Suprapubic skin (tissue), 4 donors: ENCODE measurements around the gene RBM19. TPM values are rescaled to one million over a fixed set of nuclear protein-coding genes. Genes with fewer than 3 reads are reported as not detected.
A peak's percentile ranks its signal among the peaks of the same experiment; 100 is the strongest.

Experiments used
- DNase-seq, 2 donors: peaks; one replicate each; pipeline ENCODE4 v3.0.0-alpha.2; 2019; ENCODE audit warnings: low spot score in 2 of 2
- H3K27ac ChIP-seq: fragments of 200-600 bp; sonication (generic); one replicate; pipeline ENCODE4 v1.5.1; 2019
- H3K27me3 ChIP-seq: fragments of 200-600 bp; sonication (generic); one replicate; pipeline ENCODE4 v1.5.1; 2019
- H3K36me3 ChIP-seq: fragments of 200-600 bp; sonication (generic); one replicate; pipeline ENCODE4 v1.5.1; 2019
- H3K4me1 ChIP-seq: fragments of 200-600 bp; sonication (generic); one replicate; pipeline ENCODE4 v1.5.1; 2019
- H3K4me3 ChIP-seq: fragments of 200-600 bp; sonication (generic); one replicate; pipeline ENCODE4 v1.5.1; 2019; ENCODE audit warnings: mild to moderate bottlenecking
- H3K9me3 ChIP-seq: fragments of 200-600 bp; sonication (generic); one replicate; pipeline ENCODE4 v1.5.1; 2019
- CTCF ChIP-seq, 2 donors: fragments of 200-600 bp in 1 of 2; fragments of 450-650 bp in 1 of 2; sonication (generic) in 1 of 2; IDR thresholded peaks; one replicate each; pipeline ENCODE4 v1.5.1; 2016 to 2019; ENCODE audit warnings: antibody characterized with exemption in 2 of 2, mild to moderate bottlenecking in 1 of 2, moderate library complexity in 1 of 2
- EP300 ChIP-seq: sonication (generic); formaldehyde crosslinking; IDR thresholded peaks from one replicate; pipeline ENCODE4 v1.6.1; 2017; ENCODE audit warnings: antibody characterized with exemption
- POLR2A ChIP-seq, 2 donors: fragments of 450-650 bp; IDR thresholded peaks; one replicate each; pipeline ENCODE4 v1.6.1; 2017; ENCODE audit warnings: antibody characterized with exemption in 2 of 2, mild to moderate bottlenecking in 2 of 2, moderate library complexity in 2 of 2
- POLR2AphosphoS5 ChIP-seq, 3 donors: sonication (generic); formaldehyde crosslinking; IDR thresholded peaks; one replicate each; pipeline ENCODE4 v1.6.1; 2017; ENCODE audit warnings: antibody characterized with exemption in 3 of 3
- WGBS: methylation state at CpG from one replicate; pipeline ENCODE4 v1.1.5; 2018; 5-methylcytosine and 5-hydroxymethylcytosine counted together
- total RNA-seq, 4 donors: library from RNA; depleted of rRNA; stranded (reverse); fragments of >200 nt; gene quantifications; one replicate each; pipeline ENCODE4 v1.1.0, GENCODE V29; 2016

Gene RBM19
- total RNA-seq, 4 donors from 2014 or later: 26.8 to 51.4 (median 28.2) TPM

GRCh38 chr12:113899561-113900471, 66.3 kb downstream of the RBM19 start:
- Histone ChIP-seq H3K4me1 (peaks cover 21% of the 10 kb centered on the region), H3K27ac (peak overlapping the region; percentile 66), H3K9me3 (no peaks in the 10 kb centered on the region), H3K27me3 (no peaks in the 10 kb centered on the region), H3K4me3 (no peak overlapping the region), H3K36me3 (peaks cover 11% of the 10 kb centered on the region)
- TF ChIP-seq POLR2A (IDR thresholded peaks at IDR 0.05) (no peak), EP300 (no peak), CTCF (IDR thresholded peaks at IDR 0.05) (no peak), POLR2AphosphoS5 (IDR thresholded peaks at IDR 0.05) (no peak)
- WGBS: 70% methylated on average over 32 of the region's 32 CpGs
- no peak for DNase-seq

- no peak for DNase-seq
- H3K36me3 ChIP-seq: peaks cover 5% of the 10 kb centered on the region
- WGBS: 79% methylated on average over 6 of the region's 6 CpGs
- H3K27me3 ChIP-seq: no peaks in the 10 kb centered on the region
- TF ChIP-seq POLR2AphosphoS5 (IDR thresholded peaks at IDR 0.05): no peak
- no peak for TF ChIP-seq POLR2A (IDR thresholded peaks at IDR 0.05)
- TF ChIP-seq CTCF (IDR thresholded peaks at IDR 0.05): no peak
- no peak for TF ChIP-seq EP300
- H3K4me3 ChIP-seq: no peak overlapping the region
- H3K9me3 ChIP-seq: no peaks in the 10 kb centered on the region
- peak overlapping the region; percentile 66 for H3K27ac ChIP-seq
- H3K4me1 ChIP-seq: peaks cover 21% of the 10 kb centered on the region
These were observed 67.0 kb downstream of the RBM19 start for GRCh38 chr12:113899042-113899560.

GRCh38 chr12:113898466-113898865, 67.7 kb downstream of the RBM19 start:
- Histone ChIP-seq H3K36me3 (no peaks in the 10 kb centered on the region), H3K27me3 (no peaks in the 10 kb centered on the region), H3K27ac (no peak overlapping the region), H3K9me3 (no peaks in the 10 kb centered on the region), H3K4me1 (peaks cover 21% of the 10 kb centered on the region), H3K4me3 (no peak overlapping the region)
- WGBS: 92% methylated on average over 8 of the region's 8 CpGs
- TF ChIP-seq EP300: no peak
- no peak for TF ChIP-seq POLR2A (IDR thresholded peaks at IDR 0.05)
- TF ChIP-seq POLR2AphosphoS5 (IDR thresholded peaks at IDR 0.05): no peak
- no peak for DNase-seq

- DNase-seq: no peak
- Histone ChIP-seq H3K4me1 (peaks cover 21% of the 10 kb centered on the region), H3K27ac (no peak overlapping the region), H3K36me3 (no peaks in the 10 kb centered on the region), H3K4me3 (no peak overlapping the region), H3K27me3 (no peaks in the 10 kb centered on the region), H3K9me3 (no peaks in the 10 kb centered on the region)
- TF ChIP-seq EP300 (no peak), CTCF (IDR thresholded peaks at IDR 0.05) (no peak), POLR2AphosphoS5 (IDR thresholded peaks at IDR 0.05) (no peak), POLR2A (IDR thresholded peaks at IDR 0.05) (no peak)
- 86% methylated on average over 5 of the region's 7 CpGs for WGBS
These were observed 68.7 kb downstream of the RBM19 start for GRCh38 chr12:113897406-113897805.

GRCh38 chr12:113896841-113897240, 69.3 kb downstream of the RBM19 start:
- Histone ChIP-seq H3K4me1 (peaks cover 21% of the 10 kb centered on the region), H3K27me3 (no peaks in the 10 kb centered on the region), H3K9me3 (no peaks in the 10 kb centered on the region), H3K4me3 (no peak overlapping the region), H3K36me3 (no peaks in the 10 kb centered on the region), H3K27ac (no peak overlapping the region)
- TF ChIP-seq POLR2AphosphoS5 (IDR thresholded peaks at IDR 0.05) (no peak), POLR2A (IDR thresholded peaks at IDR 0.05) (no peak), CTCF (IDR thresholded peaks at IDR 0.05) (no peak), EP300 (no peak)
- no peak for DNase-seq
- WGBS: 96% methylated on average over 4 of the region's 4 CpGs
